Measurements from ENCODE around the gene UVRAG.

GRCh38 chr11:76010051-76010450 lies 195.0 kb downstream of the UVRAG start:
- TF ChIP-seq CTCF (IDR thresholded peaks at IDR 0.05; ENCODE audit: low read length) (no peak), EZH2 (optimal IDR thresholded peaks at IDR 0.05; ENCODE audit: low read depth, low read length) (no peak)
